Hematopoietic multipotent progenitor cell treated with erythropoietin and hydrocortisone succinate and interleukin-3 and kit ligand, for 6 days (in vitro differentiated cells): Measurements from ENCODE around the gene PGA3.
"Not testable (repeated sequence)": the region's sequence is repeated elsewhere in the genome, so short reads cannot be mapped to it uniquely, and the experiment has no call there.

ENCODE experiments used
- DNase-seq: peaks from one replicate; pipeline ENCODE4 v3.0.0-alpha.2; 2015

PGA3 gene

GRCh38 chr11:61211327-61211952, 8.1 kb downstream of the PGA3 start:
- DNase-seq = not testable (repeated sequence)

GRCh38 chr11:61212202-61212601, 8.9 kb downstream of the PGA3 start:
- not testable (repeated sequence) for DNase-seq

GRCh38 chr11:61213711-61214324, 10.5 kb downstream of the PGA3 start:
- DNase-seq = not testable (repeated sequence)

GRCh38 chr11:61218306-61218705, 15.0 kb downstream of the PGA3 start:
- not testable (repeated sequence) for DNase-seq

GRCh38 chr11:61219016-61219415, 15.7 kb downstream of the PGA3 start:
- DNase-seq = not testable (repeated sequence)

- DNase-seq = not testable (repeated sequence)
Observed at GRCh38 chr11:61222047-61222446, 18.7 kb downstream of the PGA3 start, which contains the start of gene PGA4. Gene PGA4 (plus strand): TSS chr11:61222347. CDS start chr11:61222401, 54 bp downstream.

- DNase-seq = not testable (repeated sequence)
Observed at GRCh38 chr11:61222692-61223091, 19.4 kb downstream of the PGA3 start.

GRCh38 chr11:61226457-61227137, 23.3 kb downstream of the PGA3 start:
- not testable (repeated sequence) for DNase-seq

- DNase-seq = not testable (repeated sequence)
Observed at GRCh38 chr11:61229458-61229857, 26.1 kb downstream of the PGA3 start.

GRCh38 chr11:61231033-61231432, 27.7 kb downstream of the PGA3 start:
- not testable (repeated sequence) for DNase-seq

GRCh38 chr11:61231585-61231984, 28.3 kb downstream of the PGA3 start:
- not testable (repeated sequence) for DNase-seq

GRCh38 chr11:61232548-61233145, 29.3 kb downstream of the PGA3 start:
- DNase-seq = not testable (repeated sequence)

GRCh38 chr11:61237130-61237529, 33.8 kb downstream of the PGA3 start:
- DNase-seq = not testable (repeated sequence)

- DNase-seq = not testable (repeated sequence)
Observed at GRCh38 chr11:61240288-61240687, 37.0 kb downstream of the PGA3 start.

GRCh38 chr11:61240875-61241274, 37.6 kb downstream of the PGA3 start, which contains the start of gene PGA5:
Gene PGA5 (plus strand): TSS chr11:61241175. CDS start chr11:61241227, 52 bp downstream.
- not testable (repeated sequence) for DNase-seq

GRCh38 chr11:61241526-61241925, 38.2 kb downstream of the PGA3 start:
- DNase-seq = not testable (repeated sequence)

GRCh38 chr11:61245284-61245964, 42.1 kb downstream of the PGA3 start:
- DNase-seq = not testable (repeated sequence)

- not testable (repeated sequence) for DNase-seq
Observed at GRCh38 chr11:61248071-61248470, 44.8 kb downstream of the PGA3 start.

GRCh38 chr11:61249201-61249600, 45.9 kb downstream of the PGA3 start:
- not testable (repeated sequence) for DNase-seq

- DNase-seq = not testable (repeated sequence)
Observed at GRCh38 chr11:61250796-61251765, 47.8 kb downstream of the PGA3 start.

- DNase-seq = not testable (repeated sequence)
Observed at GRCh38 chr11:61252332-61252731, 49.0 kb downstream of the PGA3 start.
